Osteoblast (primary cell): ENCODE data around the gene ZNF684. TPM values are rescaled to one million over a fixed set of nuclear protein-coding genes. Genes with fewer than 3 reads are reported as not detected.
"Not testable (repeated sequence)": the region's sequence is repeated elsewhere in the genome, so short reads cannot be mapped to it uniquely, and the experiment has no call there.

Experiments used
- DNase-seq: peaks from one replicate; pipeline ENCODE4 v3.0.0; 2011; ENCODE audit warnings: low spot score, mixed read lengths; ENCODE audit not compliant: insufficient read length; ENCODE audit errors: missing footprints
- H2AFZ ChIP-seq: 2 replicates; pipeline ENCODE4 v1.6.0; 2011; ENCODE audit warnings: mild to moderate bottlenecking, low read length
- H3K27ac ChIP-seq: 2 replicates; pipeline ENCODE4 v1.5.1; 2011; ENCODE audit warnings: mild to moderate bottlenecking, low read depth, low read length, moderate library complexity
- H3K27me3 ChIP-seq: 2 replicates; pipeline ENCODE4 v1.6.0; 2012; ENCODE audit warnings: mild to moderate bottlenecking, control low read depth, inconsistent platforms, low read length, moderate library complexity; ENCODE audit not compliant: insufficient read depth
- H3K36me3 ChIP-seq: 2 replicates; pipeline ENCODE4 v1.5.1; 2011; ENCODE audit warnings: mild to moderate bottlenecking, low read length, control low read depth, moderate library complexity; ENCODE audit not compliant: insufficient read depth
- H3K4me1 ChIP-seq: 2 replicates; pipeline ENCODE4 v1.5.1; 2011; ENCODE audit warnings: mild to moderate bottlenecking, low read length, control low read depth, moderate library complexity; ENCODE audit not compliant: insufficient read depth
- H3K4me2 ChIP-seq: 2 replicates; pipeline ENCODE4 v1.6.0; 2011; ENCODE audit warnings: mild to moderate bottlenecking, low read length; ENCODE audit not compliant: insufficient read depth
- H3K4me3 ChIP-seq: fragments of 200-600 bp; sonication (generic); 3 replicates; pipeline ENCODE4 v1.5.1; 2012; ENCODE audit warnings: mild to moderate bottlenecking, low read length, inconsistent platforms; ENCODE audit not compliant: insufficient read depth
- H3K79me2 ChIP-seq: 2 replicates; pipeline ENCODE4 v1.6.0; 2012; ENCODE audit warnings: mild to moderate bottlenecking, low read length, control low read depth, inconsistent platforms; ENCODE audit not compliant: insufficient read depth
- H3K9me3 ChIP-seq: 2 replicates; pipeline ENCODE4 v1.5.1; 2011; ENCODE audit warnings: low read depth, low read length, control low read depth
- H4K20me1 ChIP-seq: 2 replicates; pipeline ENCODE4 v1.6.0; 2012; ENCODE audit warnings: mild to moderate bottlenecking, low read length, control low read depth; ENCODE audit not compliant: insufficient read depth
- CTCF ChIP-seq: IDR thresholded peaks from 2 replicates; pipeline ENCODE4 v1.5.1; 2011; ENCODE audit warnings: mild to moderate bottlenecking, low read depth, low read length, moderate library complexity; ENCODE audit errors: extremely low read depth
- total RNA-seq: library from RNA; depleted of rRNA; stranded (reverse); fragments of >200 nt; gene quantifications from 2 replicates; pipeline ENCODE4 v1.2.3, GENCODE V29; 2012

ZNF684 gene
- total RNA-seq = 3.6 and 3.8 TPM in 2 replicates

GRCh38 chr1:40531381-40532061, at the start of gene ZNF684:
ZNF684 (plus strand) TSS chr1:40531637; CDS start chr1:40533167, 1,530 bp downstream.
- peak within 1 kb of the TSS; percentile 68 for H3K27ac ChIP-seq
- no peaks in the 10 kb centered on the region for H3K36me3 ChIP-seq
- DNase-seq = peak; percentile 94
- no peaks in the 10 kb centered on the region for H3K79me2 ChIP-seq
- no peaks in the 10 kb centered on the region for H3K9me3 ChIP-seq
- H2AFZ ChIP-seq = peak within 1 kb of the TSS; percentile 94
- H3K4me3 ChIP-seq = peak within 1 kb of the TSS; percentile 75
- H3K27me3 ChIP-seq = no peaks in the 10 kb centered on the region
- no peaks in the 10 kb centered on the region for H4K20me1 ChIP-seq
- peaks cover 9% of the 10 kb centered on the region for H3K4me1 ChIP-seq
- no peak for TF ChIP-seq CTCF
- peak within 1 kb of the TSS; percentile 89 for H3K4me2 ChIP-seq

DNA sequence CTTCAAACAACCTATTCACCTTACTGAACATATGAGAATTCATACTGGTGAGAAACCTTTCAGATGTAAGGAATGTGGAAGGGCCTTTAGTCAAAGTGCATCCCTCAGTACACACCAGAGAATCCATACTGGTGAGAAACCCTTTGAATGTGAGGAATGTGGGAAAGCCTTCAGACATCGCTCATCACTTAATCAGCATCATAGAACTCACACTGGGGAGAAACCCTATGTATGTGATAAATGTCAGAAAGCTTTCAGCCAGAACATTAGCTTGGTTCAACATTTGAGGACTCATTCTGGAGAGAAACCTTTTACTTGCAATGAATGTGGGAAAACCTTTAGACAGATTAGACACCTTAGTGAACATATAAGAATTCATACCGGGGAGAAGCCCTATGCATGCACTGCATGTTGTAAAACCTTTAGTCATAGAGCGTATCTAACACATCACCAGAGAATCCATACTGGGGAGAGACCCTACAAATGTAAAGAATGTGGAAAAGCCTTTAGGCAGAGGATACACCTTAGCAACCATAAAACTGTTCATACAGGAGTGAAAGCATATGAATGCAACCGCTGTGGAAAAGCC, 36.0 kb upstream of the ZNF684 start:
- TF ChIP-seq CTCF = no peak
- H3K4me2 ChIP-seq = no peak overlapping the region
- no peak overlapping the region for H3K27ac ChIP-seq
- H3K4me3 ChIP-seq = no peak overlapping the region
- no peaks in the 10 kb centered on the region for H3K4me1 ChIP-seq
- DNase-seq = no peak
- peaks cover 32% of the 10 kb centered on the region for H3K36me3 ChIP-seq
- peaks cover 18% of the 10 kb centered on the region for H3K9me3 ChIP-seq
- no peaks in the 10 kb centered on the region for H4K20me1 ChIP-seq
- H3K79me2 ChIP-seq = no peaks in the 10 kb centered on the region
- no peak overlapping the region for H2AFZ ChIP-seq
- H3K27me3 ChIP-seq = no peaks in the 10 kb centered on the region

- not testable (repeated sequence) for H3K79me2 ChIP-seq, H3K9me3 ChIP-seq, H3K27me3 ChIP-seq, H3K27ac ChIP-seq, H3K36me3 ChIP-seq, H2AFZ ChIP-seq, DNase-seq, H3K4me2 ChIP-seq, H3K4me1 ChIP-seq, H3K4me3 ChIP-seq, H4K20me1 ChIP-seq
These were observed 28.8 kb upstream of the ZNF684 start for GRCh38 chr1:40502651-40503050.

- H3K27me3 ChIP-seq = no peaks in the 10 kb centered on the region
- peaks cover 5% of the 10 kb centered on the region for H3K9me3 ChIP-seq
- no peak for DNase-seq
- TF ChIP-seq CTCF = no peak
- H2AFZ ChIP-seq = peak overlapping the region; percentile 99
- peak overlapping the region; percentile 92 for H3K4me3 ChIP-seq
- H3K27ac ChIP-seq = peak overlapping the region; percentile 75
- peaks cover 8% of the 10 kb centered on the region for H3K4me1 ChIP-seq
- no peaks in the 10 kb centered on the region for H4K20me1 ChIP-seq
- peak overlapping the region; percentile 86 for H3K4me2 ChIP-seq
- peaks cover 22% of the 10 kb centered on the region for H3K79me2 ChIP-seq
- H3K36me3 ChIP-seq = no peaks in the 10 kb centered on the region
These were observed 23.5 kb upstream of the ZNF684 start for GRCh38 chr1:40507973-40508372.
